GM19035 (cell line): ENCODE measurements around the gene TTLL8.

ENCODE experiments used
- ATAC-seq: cut with Tn5 transposase; IDR thresholded peaks from one replicate; pipeline ENCODE4 v1.9.1; 2021; ENCODE audit not compliant: unreplicated experiment

Gene TTLL8

DNA sequence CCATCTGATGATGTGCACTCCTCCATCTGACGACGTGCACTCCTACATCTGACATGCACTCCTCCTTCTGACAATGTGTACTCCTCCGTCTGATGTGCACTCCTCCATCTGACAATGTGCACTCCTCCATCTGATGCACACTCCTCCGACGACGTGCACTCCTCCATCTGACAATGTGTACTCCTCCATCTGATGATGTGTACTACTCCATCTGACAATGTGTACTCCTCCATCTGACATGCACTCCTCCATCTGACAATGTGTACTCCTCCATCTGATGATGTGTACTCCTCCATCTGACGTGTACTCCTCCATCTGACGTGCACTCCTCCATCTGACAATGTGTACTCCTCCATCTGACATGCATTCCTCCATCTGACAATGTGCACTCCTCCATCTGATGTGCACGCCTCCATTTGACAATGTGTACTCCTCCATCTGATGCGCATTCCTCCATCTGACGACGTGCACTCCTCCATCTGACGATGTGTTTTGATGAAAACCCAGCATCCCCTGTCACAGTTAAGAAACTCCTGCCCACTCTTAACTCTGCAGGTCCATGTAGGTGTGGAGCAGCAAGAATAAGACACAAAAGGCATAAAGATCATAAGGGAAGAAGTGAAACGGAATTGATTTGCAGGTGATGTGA lies 35.8 kb downstream of the TTLL8 start:
- ATAC-seq: no peak

DNA sequence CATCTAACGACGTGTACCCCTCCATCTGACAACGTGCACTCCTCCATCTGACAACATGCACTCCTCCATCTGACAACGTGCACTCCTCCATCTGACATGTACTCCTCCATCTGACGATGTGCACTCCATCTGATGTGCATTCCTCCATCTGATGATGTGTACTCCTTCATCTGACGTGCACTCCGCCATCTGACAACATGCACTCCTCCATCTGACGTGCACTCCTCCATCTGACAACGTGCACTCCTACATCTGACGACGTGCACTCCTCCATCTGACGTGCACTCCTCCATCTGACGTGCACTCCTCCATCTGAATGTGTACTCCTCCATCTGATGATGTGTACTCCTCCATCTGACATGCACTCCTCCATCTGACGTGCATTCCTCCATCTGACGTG lies 37.5 kb downstream of the TTLL8 start:
- no peak for ATAC-seq

DNA sequence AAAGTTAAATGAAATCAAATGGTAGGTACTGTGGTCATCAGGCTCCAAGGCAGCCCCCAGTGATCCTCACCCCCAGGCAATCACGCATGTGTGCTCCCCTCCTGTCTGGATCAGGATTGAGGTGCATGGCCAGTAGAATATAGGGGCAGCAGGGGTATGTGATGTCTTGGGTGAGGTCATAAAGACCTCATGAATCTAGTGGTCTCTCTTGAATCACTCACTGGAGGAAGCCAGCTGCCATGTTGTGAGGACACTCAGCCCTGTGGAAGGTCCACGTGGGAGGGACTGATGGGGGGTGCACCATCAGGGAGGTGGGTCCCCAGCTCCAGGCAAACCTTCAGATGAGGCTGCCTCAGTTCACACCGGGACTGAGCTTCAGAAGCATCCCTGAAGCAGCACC lies 38.8 kb downstream of the TTLL8 start:
- ATAC-seq: no peak

DNA sequence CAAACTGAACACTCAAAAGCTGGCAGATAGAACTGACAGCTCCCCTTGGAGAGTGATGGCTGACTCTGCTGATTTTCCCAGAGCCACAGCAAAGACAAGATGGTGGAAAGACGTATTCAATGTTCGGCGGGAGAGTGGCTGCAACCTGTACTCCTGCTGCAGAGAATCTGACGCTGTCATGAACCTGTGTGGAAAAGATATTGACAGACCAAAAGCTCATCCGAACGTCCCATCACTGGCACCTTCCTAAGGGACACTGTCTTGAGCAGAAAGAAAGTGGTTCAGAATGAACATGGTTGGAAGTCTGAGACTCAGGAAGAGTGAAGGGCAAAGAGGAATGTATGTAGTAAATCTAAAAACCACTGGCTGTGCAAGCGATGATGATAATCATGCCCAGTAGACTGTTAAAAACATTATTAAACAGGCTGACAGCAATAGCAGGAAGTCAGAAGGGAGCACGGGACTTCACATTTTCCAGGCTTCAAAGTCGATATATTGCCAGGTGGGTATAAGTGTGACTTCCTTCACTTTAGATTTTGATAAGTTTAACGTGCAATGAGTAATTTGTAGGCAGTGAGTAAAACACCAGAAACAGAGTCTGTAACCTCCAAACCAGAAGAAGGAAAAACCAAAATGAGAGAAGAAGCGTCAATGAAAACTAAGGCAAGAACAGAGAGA lies 39.4 kb downstream of the TTLL8 start:
- no peak for ATAC-seq

DNA sequence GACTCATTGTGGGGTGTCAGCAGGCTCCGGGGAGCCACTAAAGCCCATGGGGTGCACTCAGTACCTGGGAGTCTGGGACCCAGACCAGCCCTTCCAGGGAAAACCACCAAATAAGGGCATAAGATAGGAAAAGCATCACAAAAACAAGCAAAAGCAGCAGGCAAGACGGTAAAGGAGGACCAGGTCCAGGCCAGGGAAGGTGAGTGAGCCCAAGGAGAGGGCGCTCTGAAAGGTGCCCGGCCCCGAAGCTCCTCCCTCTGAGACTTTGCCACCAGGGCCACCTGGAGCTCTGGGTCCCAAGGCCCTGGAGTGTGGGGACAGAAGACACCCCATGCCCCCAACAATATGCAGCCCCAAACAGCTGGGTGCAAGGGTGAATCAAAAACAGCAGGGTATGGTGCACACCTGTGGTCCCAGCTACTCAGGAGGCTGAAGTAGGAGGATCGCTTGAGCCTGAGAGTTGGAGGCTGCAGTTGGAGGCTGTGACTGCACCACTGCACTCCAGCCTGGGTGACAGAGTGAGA lies 40.3 kb downstream of the TTLL8 start:
- ATAC-seq: no peak

DNA sequence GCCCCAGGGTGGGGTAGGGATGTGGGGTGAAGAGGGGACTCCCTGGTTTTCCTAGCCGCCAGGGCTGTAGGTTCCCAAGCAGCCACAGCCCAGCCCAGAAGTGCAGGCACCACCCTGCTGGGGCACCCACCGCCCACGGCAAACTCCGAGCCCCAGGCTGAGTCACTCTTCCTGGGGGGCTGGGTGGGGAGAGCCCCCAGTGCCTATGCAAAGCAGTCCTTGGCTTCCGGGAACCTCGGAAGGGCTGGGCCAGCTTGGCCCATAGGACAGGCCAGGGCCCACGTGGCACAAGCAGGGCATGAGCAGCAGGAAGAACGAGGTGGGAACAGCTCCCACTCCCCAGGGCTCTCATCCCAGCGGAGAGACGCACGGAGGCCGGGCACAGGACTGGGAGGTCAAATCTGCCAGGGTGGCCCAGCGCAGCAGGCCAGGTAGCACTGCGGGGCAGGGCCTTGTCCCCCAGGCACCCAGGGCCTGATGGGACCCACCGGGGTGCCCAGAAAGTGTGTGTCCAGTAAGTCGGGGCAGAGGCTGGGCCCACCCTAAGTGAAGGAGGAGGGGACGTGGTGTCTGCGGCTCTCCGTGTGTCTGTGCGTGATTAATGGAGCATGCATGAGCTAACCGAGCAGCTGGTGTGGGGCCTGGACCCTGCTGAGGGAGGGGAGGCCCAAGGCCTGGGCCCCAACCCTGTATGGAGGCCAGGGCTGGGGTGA lies 41.0 kb downstream of the TTLL8 start:
- peak; percentile 56 for ATAC-seq

DNA sequence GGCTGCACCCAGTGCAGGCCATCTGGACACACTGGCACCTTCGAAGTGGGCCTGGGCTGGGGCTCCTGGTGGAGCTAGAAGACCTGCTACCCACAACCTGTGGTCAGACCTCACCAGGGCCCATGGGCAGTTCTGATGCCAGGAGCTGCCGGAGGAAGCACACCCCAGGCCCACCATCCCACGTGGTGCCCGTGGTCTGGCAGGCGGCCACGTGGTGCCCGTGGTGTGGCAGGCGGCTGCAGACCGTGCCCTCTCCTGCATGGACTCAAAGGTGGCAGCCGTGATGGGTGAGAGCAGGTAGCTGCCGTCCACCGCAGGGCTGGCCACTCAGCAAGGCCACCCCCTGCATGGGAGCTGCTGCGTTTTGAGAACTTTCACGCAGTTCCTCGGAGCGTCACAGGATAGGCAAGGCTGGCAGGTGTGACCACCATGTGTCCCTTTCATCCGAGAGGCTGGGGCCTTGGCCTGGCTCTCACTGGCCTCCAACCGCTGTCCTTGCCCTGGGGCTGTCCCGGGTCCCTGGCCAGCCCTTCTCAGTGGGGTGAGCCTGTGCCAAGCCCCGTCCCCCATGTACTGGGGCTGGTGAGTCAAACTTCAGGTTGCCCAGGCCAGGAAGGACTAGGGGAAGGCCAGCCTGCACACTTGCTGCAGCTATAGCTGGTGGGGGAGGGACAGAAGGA lies 41.6 kb downstream of the TTLL8 start:
- ATAC-seq: no peak

DNA sequence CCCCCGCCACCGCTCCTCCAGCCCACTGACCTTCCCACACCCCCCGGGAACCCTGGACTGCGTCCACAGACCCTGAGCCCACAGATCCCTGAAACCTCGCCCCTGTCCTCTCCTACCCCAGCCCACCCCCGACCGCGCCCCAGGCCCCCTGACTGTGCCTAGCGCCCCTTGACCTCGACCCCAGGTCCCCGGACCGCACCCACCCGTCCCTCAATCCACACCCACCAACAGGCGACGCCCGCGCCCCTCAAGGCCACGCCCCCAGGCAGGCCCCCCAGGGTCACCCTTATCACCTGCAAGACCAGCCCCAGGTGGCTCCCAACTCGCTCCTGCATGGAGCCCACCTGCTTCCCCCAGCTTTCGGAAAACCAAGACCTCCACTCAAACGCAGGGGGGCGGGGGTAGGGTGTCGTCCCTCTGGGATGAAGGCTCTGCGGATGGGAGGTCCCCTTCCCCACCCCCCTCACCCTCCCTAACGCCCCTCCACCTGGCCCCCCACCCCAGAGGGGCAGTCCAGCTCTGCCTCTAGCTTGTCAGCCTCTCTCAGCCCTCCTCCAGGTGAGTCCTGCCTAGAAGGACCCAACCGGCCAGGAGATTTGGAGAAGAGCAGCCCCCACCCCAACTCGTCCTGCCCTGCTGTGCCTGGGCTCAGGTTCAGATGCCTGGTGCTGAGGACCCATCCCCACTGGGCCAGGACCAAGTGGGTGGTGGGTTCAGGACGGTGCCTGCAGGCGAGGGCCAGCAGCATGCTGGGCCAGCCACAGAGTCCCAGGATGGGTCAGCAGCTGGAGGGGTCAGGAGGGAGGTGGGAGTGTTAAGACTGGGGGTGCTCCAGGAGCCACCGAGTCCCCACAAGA lies 42.4 kb downstream of the TTLL8 start:
- ATAC-seq: no peak

DNA sequence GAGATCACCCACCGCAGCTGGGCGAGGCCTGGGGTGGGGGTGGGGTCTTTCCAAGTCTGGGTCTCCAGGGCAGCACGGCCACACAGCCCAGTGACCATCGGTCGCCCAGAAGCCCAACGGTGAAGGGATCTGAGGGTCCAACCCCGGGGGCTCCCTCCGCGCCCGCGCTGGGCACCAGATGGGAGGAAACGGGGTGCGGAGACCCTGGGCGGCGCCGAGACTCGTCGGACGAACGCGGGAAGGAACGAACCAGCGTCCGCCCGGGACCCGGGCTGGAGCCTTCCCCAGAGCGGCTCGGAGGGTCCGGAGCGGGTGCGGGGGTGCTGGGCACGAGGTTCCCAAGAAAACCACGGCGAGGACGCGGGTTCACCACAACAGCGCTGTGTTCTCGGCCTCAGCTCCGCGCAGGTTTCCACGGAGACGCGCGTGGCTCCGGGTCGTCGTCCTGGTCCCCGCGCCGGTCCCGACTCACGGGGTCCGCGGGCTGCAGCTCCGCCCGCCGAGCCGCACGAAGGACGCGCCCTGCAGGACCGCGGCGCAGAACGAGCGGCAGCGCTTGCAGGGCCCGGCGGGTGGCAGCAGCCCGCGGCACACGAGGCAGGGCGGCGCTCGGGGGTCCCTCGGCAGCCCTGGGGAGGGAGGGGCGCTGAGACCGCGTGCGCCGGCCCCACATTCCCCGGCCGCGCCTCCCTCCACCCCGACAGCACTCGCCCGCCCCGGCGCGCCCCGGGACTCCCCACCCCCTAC lies 43.3 kb downstream of the TTLL8 start:
- ATAC-seq: no peak

DNA sequence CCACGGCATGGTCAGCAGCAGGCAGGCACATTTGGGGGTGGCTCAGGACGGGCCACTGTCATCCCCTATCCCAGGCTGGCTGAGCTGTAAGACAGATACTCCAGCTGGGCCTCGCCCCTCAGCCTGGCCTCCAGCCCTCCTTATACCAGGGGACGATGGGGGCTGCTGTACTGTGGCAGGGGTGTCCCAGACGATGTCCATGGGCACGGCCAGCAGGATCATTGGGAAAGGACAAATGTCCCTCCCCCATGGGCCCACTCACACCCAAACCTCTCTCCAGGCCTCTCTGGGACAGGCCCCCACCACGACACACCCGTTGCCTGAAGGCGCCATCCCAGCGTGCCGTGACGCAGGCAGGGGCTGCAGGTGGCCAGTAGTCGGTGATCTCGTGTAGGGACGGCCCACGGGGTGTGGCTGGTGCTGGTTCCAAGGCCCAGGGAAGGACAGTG lies 44.0 kb downstream of the TTLL8 start:
- no peak for ATAC-seq

DNA sequence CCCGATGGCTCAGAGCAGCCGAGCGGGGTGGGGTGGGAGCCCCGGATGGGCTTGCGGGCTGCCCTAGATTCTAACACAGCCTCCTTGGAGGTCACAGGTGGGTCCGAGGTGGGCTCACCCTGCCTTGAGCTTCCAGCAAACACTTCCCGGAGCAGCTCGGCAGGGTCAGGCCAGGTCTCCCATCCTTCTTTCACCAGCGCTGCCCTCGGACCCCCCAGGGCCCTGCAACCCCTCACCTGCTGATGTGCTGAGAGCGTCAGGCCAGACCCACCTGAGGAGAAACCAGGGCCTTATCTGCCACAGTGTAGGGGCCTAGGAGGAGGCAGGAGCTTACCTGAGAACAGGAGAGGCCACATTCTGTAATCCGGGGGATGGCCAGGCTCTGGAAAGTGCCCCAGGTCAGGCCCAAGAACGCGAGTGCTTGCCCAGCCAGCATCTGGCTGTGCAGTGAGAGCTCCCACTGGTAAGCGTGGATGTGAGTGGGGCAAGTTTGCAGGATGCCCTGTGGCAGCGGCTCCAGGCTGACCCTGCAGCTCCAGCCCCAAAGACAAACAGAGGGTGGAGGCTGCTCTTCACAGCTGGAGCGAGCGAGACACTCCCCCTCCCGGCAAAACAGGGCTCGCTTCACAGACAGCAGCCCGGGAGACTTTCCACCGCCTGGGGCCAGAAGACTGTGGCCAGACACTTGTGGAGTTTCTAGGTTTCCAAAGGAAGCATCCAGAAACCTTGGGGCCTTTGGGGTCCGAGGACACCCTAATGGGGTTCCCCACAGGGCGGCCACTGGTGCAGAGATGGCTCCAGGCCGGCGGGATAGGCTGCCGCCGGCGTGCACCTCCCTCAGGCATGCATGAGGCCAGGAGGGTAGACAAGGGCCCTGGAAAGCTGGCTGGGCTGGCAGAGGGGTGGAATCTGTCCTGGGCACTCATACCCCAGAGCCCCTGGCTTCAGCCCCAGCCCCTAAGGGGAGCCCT lies 45.6 kb downstream of the TTLL8 start, which contains the start of gene IL17REL:
TSS of gene IL17REL (minus strand) at position 555 of the 971 bp plus-strand sequence. CDS start at position 436, 119 bp downstream.
- no peak for ATAC-seq

DNA sequence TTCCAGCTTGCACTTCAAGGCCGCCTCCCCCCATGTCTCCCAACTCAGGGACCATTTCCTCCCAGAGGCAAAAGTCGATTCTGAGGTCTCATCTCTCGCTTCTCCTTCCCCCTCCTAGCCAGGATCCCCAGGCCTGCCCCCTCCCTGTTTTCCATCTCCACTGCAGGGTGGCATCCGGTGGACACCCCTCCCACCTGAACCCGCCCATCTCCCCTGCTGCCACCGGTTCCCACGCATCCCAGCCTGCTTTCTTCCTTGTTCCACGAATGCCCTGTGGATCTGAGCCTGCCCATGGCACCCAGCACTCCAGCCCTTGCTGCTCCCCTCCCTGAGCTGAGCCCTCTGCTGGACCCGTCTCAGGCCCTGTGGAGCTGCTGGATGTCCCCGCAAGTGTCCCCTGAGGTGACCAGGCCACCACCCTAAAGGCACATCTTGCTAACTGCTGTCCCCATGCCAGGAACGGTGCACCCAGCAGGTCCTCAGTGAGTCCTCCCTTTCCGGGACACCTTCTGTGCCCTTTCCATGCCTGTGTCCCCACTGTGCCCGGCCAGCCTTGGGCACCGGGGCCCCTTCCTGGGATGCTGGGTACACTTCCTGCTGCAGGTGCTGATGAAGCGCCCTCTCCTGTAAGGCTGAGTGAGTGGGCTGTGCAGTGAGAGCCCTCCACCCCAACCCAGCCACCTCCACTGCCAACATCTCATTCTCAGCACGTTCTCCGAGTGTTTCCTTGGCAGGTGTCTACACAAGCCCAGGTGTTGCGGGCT lies 46.5 kb downstream of the TTLL8 start:
- no peak for ATAC-seq

DNA sequence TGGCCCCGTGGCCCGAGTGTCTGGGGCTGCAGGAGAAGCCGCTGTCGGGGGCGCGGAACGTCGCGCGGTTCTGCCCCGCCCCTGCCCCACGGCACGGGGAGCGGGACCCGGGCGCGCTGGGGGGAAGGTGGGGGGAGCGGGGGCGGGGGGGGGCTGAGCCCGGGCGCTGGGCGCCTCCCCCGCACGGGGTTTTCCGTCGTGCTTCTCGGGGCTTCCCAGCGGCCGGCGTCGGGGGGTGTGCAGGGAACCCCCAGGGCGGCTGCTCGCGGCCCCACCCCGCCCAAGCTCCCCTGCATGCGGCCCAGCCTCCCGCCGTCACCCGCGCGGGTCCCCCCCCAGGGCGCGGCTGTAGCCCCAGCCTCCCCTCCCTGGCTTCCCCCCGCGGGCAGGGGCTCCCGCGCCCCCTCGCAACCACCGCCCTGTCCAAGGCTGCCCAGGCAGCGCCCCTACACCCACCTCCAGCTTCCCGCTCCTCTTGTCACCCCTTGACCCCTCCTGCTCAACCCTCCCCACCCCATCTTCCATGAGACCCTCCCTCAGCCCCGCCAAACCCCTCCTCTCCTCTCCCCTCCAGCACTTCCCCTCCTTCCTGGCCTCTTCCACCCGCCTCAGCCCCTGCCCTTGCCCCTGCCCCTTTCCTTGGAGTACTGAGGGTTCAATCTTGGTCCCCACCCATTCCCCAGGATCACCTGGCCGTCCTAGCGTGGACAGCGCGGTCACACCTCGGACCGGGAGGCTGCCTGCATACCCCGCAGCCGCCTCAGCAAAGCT lies 47.2 kb downstream of the TTLL8 start:
- no peak for ATAC-seq

DNA sequence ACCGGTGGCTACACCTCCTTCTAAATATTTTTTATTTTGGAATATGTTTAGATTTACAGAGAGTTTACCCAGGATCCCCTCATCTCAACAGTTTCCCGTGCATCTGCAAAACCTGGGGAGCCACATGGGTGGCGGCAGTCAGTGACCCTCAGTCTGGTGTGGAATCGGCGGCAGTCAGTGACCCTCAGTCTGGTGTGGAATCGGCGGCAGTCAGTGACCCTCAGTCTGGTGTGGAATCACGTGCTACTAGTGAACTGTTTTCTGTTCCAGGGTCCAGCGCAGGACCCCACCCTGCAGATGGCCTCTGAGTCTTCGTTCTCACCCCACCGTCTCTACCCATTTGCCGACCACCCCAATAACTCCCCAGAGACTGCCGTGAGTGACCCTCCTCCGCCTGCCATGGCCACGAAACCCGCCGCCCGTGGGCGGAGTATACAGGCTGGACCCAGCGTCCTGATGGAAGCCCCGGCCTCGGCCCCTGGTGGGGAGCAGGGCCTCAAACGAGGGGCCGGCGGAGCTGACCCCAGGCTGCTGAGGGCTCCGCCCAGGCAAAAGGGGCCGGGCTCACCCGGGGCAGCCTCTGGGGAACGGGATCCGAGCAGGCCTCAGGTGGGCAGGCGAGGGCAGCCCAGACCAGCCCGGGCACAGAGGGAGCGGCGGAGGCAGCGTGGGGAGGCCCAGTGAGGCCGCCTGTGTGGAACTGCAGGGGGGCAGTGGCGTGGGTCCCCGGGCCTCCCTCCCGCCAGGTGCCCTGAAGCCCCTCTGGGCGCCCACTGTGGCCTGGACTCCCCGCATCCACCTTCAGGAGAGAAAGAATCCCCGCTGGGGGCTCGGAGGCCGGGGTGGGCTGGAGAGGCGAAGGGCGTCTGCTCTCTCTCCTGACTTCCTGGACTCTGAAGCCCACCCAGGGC lies 48.1 kb downstream of the TTLL8 start:
- ATAC-seq: no peak

DNA sequence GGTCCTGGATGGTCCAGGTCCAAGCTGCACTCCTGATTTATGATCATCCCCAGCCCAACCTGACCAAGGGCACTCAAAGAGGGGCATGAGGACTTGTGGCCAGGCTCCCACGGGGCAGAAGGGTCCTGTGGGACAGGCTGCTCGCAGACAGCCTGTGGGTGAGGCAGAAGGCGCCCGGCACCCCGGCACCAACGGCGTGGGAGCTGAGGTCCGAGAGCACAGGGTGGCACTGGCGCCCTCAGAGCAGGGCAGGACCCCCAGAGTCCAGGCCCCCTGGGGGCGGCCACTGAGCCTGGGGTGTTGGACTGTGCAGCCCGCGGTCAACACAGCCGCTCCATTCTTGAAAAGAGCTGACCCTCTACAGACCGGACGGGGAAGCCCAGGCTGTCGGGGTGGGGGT lies 48.8 kb downstream of the TTLL8 start:
- ATAC-seq: no peak
